A549 treated with Hydrocortisone at 1 μM for 4 hours (cell line): ENCODE measurements around the gene KPNA2. TPM values are rescaled to one million over a fixed set of nuclear protein-coding genes. Genes with fewer than 3 reads are reported as not detected.

Source experiments
- total RNA-seq: library from RNA; stranded (reverse); fragments of 200-300 nt; extraction: Qiagen RNA extraction; gene quantifications from 5 replicates; pipeline ENCODE4 v1.2.3, GENCODE V29; 2022

The KPNA2 gene
- total RNA-seq, result 441 to 538 TPM (median 457 TPM) in 5 replicates

GRCh38 chr17:68035523-68036303 lies at the start of gene KPNA2:
Gene KPNA2 (plus strand): TSS chr17:68035735. CDS start chr17:68037133, 1,398 bp downstream.

GRCh38 chr17:67996301-67997171 lies 39.0 kb upstream of the KPNA2 start, which contains the start of gene C17orf58:
Gene C17orf58 (minus strand): TSS chr17:67996469. CDS start chr17:67996198, 271 bp downstream.

Other genes with a start within 250 kb of the KPNA2 start
- 36.6 to 49.1 TPM (median 37.1 TPM) in 5 replicates for gene BPTF, start 210.2 kb upstream of the KPNA2 start, total RNA-seq
- gene C17orf58, start 39.3 kb upstream of the KPNA2 start, total RNA-seq, result 16.4 to 20.4 TPM (median 18.4 TPM) in 5 replicates
- 111 to 131 TPM (median 114 TPM) in 5 replicates for gene AMZ2, start 212.3 kb downstream of the KPNA2 start, total RNA-seq